Epithelial cell of esophagus (primary cell): ENCODE results near the gene TADA2B.

Experiments
- DNase-seq: peaks from one replicate; pipeline ENCODE4 v3.0.0; 2010; ENCODE audit warnings: low read depth
- H3K4me3 ChIP-seq: 2 replicates; pipeline ENCODE4 v1.5.1; 2011; ENCODE audit warnings: mild to moderate bottlenecking, low read length, control low read depth
- TF ChIP-seq, protein P1 (sequence below): IDR thresholded peaks from 2 replicates; pipeline ENCODE4 v1.5.1; 2011; ENCODE audit warnings: low read depth, mild to moderate bottlenecking, low read length, control low read depth, inconsistent platforms; ENCODE audit not compliant: insufficient read depth; ENCODE audit errors: missing control alignments

Gene TADA2B

DNA sequence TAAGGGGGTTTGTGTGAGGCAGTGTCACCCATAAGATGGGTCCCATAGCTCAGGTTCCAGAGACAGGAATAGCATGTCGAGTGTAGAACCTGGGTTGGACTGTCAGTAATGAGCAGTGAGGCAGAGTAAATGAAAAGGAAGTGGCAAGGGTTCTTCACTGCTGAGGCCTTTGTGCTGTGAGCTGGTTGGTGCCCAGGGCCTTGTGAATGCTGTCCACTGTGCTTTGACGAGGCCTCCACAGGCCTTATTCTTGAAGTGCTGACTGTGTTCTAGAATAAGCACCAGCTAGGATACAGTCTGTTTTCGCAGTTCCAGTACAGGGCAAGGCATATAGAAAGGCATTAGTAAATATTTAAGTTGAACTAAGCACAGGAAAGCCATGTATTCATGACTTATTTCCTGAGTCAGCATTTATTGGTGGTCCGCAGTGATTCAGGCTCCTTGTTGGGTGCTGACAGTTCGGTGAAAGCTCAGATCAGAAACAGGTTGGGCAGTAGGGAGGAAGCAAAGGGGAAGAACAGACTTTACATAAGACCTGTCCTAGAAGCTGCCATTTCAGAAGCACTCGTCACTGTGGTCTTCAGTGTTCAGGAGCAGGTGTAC, 25.6 kb upstream of the TADA2B start:
- TF ChIP-seq, protein P1, sequence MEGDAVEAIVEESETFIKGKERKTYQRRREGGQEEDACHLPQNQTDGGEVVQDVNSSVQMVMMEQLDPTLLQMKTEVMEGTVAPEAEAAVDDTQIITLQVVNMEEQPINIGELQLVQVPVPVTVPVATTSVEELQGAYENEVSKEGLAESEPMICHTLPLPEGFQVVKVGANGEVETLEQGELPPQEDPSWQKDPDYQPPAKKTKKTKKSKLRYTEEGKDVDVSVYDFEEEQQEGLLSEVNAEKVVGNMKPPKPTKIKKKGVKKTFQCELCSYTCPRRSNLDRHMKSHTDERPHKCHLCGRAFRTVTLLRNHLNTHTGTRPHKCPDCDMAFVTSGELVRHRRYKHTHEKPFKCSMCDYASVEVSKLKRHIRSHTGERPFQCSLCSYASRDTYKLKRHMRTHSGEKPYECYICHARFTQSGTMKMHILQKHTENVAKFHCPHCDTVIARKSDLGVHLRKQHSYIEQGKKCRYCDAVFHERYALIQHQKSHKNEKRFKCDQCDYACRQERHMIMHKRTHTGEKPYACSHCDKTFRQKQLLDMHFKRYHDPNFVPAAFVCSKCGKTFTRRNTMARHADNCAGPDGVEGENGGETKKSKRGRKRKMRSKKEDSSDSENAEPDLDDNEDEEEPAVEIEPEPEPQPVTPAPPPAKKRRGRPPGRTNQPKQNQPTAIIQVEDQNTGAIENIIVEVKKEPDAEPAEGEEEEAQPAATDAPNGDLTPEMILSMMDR, result no peak
- H3K4me3 ChIP-seq, result no peak overlapping the region
- no peak for DNase-seq

DNA sequence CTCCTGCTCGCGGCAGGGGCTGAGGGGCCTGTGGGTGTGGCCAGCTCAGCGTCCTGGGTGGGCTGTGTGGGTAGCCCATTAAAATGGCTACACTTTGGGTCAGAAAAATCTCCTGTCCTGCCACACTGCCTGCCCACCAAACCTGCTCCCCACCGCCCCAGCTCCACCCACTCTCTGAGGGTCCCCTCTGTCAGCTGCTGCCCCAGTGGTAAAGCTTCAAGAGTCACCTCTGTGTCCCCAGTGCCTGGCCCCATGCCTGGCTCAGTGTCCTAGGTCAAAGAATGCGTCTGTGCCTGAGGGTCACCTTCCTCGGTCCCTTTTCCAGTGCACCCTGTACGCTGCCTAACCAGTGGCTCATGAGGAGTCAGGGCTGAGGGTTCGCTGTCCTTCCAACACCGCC, 24.9 kb upstream of the TADA2B start:
- H3K4me3 ChIP-seq, result no peak overlapping the region
- TF ChIP-seq, protein P1, result no peak
- DNase-seq, result no peak

DNA sequence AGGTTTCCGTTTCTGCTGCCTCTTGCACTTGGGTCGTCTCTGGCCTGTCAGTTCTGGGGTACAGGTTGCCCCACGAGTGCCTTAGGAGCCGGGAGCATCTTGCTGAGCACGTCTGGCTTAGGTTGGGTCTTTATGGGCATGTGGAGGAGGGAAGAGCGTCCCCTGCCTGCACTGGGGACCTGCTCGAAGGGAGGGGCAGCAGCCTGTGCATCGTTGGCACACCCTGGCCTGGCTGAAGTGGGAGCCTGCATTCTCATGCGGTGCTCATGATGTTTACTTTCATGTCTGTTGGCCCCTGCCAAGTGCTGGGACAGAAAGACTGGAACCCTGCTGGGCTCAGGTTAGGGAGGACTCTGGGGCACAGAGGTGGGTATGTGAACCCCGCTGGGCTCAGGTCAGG, 23.8 kb upstream of the TADA2B start:
- TF ChIP-seq, protein P1, result no peak
- no peak for DNase-seq
- H3K4me3 ChIP-seq, result no peak overlapping the region

DNA sequence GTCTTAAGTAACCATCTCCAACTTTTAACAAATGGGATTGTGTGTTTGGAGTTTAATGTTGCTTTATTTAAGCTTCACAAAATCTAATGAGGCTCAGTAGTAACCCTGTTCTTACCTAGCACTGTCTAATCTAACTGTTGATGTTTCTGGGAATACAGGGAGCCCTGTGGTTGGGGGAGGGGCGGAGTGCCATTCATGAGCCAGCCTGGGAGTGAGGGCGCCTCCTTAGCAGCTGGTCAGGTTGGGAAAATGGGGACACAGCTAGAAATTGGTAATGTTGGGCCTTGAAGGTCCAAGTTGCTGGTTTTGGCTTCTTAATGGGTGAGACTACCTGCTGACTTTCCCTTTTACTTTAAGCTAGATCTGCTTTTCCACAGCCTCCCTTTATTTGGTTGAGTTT, 22.9 kb upstream of the TADA2B start:
- TF ChIP-seq, protein P1, result no peak
- H3K4me3 ChIP-seq, result no peak overlapping the region
- no peak for DNase-seq

DNA sequence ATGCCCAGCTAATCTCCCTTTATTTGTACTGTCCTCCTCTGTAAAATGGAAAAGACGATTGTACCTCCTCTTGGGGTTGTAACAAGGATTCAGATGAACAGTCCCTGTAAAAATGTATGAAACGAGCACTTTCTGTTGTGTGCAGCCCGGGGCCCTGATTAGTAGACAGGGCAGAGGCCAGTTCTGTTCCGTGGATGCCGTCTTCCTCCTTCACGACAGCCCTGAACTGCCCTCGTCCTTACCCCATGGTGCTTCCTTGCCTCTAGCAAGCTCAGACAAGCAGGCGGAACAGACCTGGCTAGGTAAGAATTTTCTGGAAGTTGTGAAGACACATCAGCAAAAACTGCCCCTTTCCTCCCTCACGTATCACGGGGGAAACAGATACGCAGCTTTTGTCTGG, 22.3 kb upstream of the TADA2B start:
- DNase-seq, result no peak
- no peak overlapping the region for H3K4me3 ChIP-seq
- TF ChIP-seq, protein P1, result no peak

DNA sequence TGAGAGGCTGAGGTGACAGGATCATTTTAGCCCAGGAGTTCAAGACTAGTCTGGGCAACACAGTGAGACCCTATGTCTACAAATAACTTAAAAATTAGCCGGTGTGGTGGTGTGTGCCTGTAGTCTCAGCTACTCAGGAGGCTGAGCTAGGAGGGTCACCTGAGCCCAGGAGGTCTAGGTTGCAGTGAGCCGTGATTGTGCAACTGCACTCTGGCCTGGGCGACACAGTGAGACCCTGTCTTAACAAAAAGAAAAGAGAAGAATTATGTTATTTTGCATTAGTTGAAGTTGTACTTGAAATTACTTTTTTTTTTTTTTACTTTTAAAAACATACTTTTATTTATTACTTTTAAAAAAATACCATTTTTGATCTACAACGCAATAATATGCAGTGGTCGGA, 21.8 kb upstream of the TADA2B start:
- TF ChIP-seq, protein P1, result no peak
- no peak overlapping the region for H3K4me3 ChIP-seq
- DNase-seq, result no peak

DNA sequence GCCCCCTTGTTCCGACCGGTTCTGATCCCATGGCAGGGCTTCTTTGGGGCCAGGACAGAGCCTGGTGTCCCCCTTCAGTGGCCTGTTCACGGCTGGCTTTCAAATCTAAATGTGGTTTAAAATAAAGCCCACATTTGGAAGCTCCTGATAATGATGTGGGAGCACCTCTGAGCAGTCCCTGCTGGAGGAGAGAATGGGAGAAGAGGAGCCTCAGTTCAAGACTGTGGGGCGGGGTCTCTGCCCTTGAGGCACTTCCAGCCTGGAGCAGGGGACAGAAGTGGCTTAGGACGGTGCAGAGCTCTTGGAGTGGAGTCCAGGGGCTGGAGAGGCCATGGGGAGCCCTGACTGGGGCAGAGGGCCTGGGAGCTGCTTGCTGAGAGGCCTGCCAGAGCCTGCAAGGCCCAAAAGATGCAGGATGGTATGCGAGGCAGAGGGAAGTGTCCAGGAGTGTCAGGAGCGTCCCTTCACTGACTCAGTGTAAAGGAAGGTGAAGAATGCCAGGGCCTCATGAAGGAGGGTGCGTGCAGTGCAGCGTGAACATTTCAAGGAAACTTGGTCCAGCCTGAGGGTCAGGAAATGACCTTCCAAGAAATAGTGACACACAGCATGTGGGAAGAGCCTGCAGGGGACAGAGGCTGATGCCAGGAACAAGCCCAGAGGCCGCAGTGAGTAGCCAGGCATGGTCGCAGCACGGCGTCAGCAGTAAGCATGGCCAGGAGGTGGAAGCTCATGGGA, 21.1 kb upstream of the TADA2B start:
- peak; percentile 79 for DNase-seq
- TF ChIP-seq, protein P1, result no peak
- no peak overlapping the region for H3K4me3 ChIP-seq
